ENCODE results near the gene LRRC23.
A peak's percentile ranks its signal among the peaks of the same experiment; 100 is the strongest.

- TF ChIP-seq POLR2AphosphoS5 (IDR thresholded peaks at IDR 0.05), result peak in 2 of 3 donors; percentile 94 to 95
- TF ChIP-seq CTCF (IDR thresholded peaks at IDR 0.05), result no peak
Observed at GRCh38 chr12:6962285-6963015, 57.8 kb downstream of the LRRC23 start.
